ENCODE results near the gene PLD1.

PLD1 gene

GRCh38 chr3:171744158-171744741, 66.0 kb downstream of the PLD1 start:
- no peak for DNase-seq

- no peak for DNase-seq
Observed at GRCh38 chr3:171743327-171744157, 66.7 kb downstream of the PLD1 start.

GRCh38 chr3:171741377-171741776, 68.9 kb downstream of the PLD1 start:
- DNase-seq, result no peak

- DNase-seq, result no peak
Observed at GRCh38 chr3:171736556-171736955, 73.7 kb downstream of the PLD1 start.

GRCh38 chr3:171733561-171733960, 76.7 kb downstream of the PLD1 start:
- DNase-seq, result no peak

- no peak for DNase-seq
Observed at GRCh38 chr3:171732756-171733155, 77.5 kb downstream of the PLD1 start.

- no peak for DNase-seq
Observed at GRCh38 chr3:171731691-171732090, 78.6 kb downstream of the PLD1 start.

- DNase-seq, result no peak
Observed at GRCh38 chr3:171729452-171730334, 80.6 kb downstream of the PLD1 start.

- no peak for DNase-seq
Observed at GRCh38 chr3:171727288-171727687, 83.0 kb downstream of the PLD1 start.

GRCh38 chr3:171718493-171719185, 91.6 kb downstream of the PLD1 start:
- no peak for DNase-seq

- DNase-seq, result no peak
Observed at GRCh38 chr3:171715155-171715554, 95.1 kb downstream of the PLD1 start.

- no peak for DNase-seq
Observed at GRCh38 chr3:171712171-171712938, 97.9 kb downstream of the PLD1 start.

- DNase-seq, result no peak
Observed at GRCh38 chr3:171711461-171712170, 98.7 kb downstream of the PLD1 start.

- no peak for DNase-seq
Observed at GRCh38 chr3:171710359-171710758, 99.9 kb downstream of the PLD1 start.

- no peak for DNase-seq
Observed at GRCh38 chr3:171704814-171705213, 105.5 kb downstream of the PLD1 start.

- peak; percentile 15 for DNase-seq
Observed at GRCh38 chr3:171704002-171704401, 106.3 kb downstream of the PLD1 start.

GRCh38 chr3:171703144-171703543, 107.1 kb downstream of the PLD1 start:
- DNase-seq, result no peak

- DNase-seq, result no peak
Observed at GRCh38 chr3:171700653-171701052, 109.6 kb downstream of the PLD1 start.

- DNase-seq, result no peak
Observed at GRCh38 chr3:171700157-171700556, 110.1 kb downstream of the PLD1 start.

GRCh38 chr3:171699601-171700000, 110.7 kb downstream of the PLD1 start:
- DNase-seq, result no peak

- no peak for DNase-seq
Observed at GRCh38 chr3:171696805-171697204, 113.5 kb downstream of the PLD1 start.

All from NCI-H1694 treated with DMSO at 0.1 percent for 48 hours (cell line).